Measurements from ENCODE around the gene DGKB.

The DGKB gene

DNA sequence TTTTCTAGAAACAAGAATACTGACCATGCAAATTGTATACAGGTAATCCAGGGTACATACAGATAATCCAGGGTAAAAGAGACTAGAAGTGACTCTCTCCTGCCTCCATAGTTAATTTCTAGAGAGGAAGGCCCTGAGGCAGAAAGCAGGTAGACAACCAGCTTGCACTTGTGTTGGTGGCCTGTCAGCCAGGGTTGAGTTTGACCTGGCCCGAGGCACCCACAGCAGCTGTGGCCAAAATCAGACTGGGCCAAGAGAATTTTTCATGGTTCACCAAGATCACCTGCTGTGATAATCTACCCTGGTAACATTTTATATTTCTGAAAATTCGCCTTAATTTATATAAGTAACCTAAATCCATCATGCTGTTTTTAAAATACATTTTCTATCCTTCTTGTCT lies 526.6 kb downstream of the DGKB start:
- Mint-ChIP-seq H3K27ac (no peak overlapping the region), H3K27me3 (ENCODE audit: low read depth) (no peaks in the 10 kb centered on the region), H3K4me3 (no peak overlapping the region), H3K36me3 (ENCODE audit: low read depth) (no peaks in the 10 kb centered on the region), H3K4me1 (ENCODE audit: low read depth) (no peaks in the 10 kb centered on the region), H3K9me3 (peaks cover 7% of the 10 kb centered on the region)

DNA sequence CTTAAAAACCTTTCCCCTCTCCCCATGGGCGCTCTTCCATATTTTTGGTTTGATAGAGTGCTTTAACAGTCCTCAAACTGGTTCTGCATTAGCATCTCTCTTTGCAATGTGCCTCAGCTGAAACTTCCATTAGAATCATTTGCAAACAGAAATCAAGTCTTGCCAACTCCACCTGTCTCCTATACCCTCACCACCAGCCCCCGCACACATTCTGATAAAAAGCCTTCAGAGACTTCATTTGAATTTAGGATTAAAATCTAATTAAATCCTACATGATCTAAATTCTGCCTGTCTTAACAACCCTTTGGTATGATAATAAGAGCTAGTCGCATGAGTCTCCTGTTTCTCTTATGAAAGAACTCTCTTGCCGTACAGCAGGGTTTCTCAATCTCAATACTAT lies 528.2 kb downstream of the DGKB start:
- Mint-ChIP-seq H3K27me3 (ENCODE audit: low read depth) (no peaks in the 10 kb centered on the region), H3K4me3 (no peak overlapping the region), H3K4me1 (ENCODE audit: low read depth) (no peaks in the 10 kb centered on the region), H3K9me3 (peaks cover 16% of the 10 kb centered on the region), H3K27ac (no peak overlapping the region), H3K36me3 (ENCODE audit: low read depth) (no peaks in the 10 kb centered on the region)

DNA sequence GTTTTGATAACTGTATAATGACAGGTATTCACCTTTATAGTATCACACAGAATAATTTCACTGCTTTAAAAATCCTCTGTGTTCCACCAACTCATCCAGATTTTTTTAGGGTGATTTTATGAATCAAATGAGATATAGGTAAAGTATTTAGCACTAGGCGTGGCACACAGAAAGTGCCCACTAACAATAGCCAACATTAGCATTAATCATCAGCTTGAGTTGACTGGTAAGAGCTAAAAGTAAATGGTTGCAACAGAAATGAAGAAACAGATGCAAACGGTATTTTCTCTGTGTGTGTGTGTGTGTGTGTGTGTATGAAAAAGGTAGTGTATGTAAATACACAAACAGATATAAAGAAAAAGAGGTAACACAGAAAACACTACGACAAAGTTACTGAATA lies 534.3 kb downstream of the DGKB start:
- no peaks in the 10 kb centered on the region for H3K4me1 Mint-ChIP-seq (ENCODE audit: low read depth)
- peaks cover 24% of the 10 kb centered on the region for H3K9me3 Mint-ChIP-seq
- no peak overlapping the region for H3K27ac Mint-ChIP-seq
- H3K27me3 Mint-ChIP-seq (ENCODE audit: low read depth): no peaks in the 10 kb centered on the region
- H3K36me3 Mint-ChIP-seq (ENCODE audit: low read depth): no peaks in the 10 kb centered on the region
- no peak overlapping the region for H3K4me3 Mint-ChIP-seq

DNA sequence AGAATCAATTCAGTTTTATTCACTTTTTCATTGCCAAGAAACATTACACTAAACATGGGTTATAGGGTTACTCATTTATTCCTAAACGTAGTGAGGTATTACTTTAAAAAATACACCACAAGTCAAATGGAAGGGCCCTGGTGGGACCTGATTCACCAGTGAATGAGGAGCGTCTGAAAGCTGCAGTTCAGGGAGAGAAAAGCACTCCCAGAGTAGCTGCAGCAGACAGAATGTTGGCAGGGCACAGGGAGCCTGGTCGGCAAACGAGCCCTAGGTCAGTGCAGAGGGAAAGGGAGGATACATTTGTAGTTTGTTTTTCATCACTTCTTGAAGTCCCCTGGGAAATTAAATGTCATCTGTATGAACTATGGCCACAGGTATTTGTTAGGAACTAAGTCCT lies 551.4 kb downstream of the DGKB start:
- no peak overlapping the region for H3K4me3 Mint-ChIP-seq

DNA sequence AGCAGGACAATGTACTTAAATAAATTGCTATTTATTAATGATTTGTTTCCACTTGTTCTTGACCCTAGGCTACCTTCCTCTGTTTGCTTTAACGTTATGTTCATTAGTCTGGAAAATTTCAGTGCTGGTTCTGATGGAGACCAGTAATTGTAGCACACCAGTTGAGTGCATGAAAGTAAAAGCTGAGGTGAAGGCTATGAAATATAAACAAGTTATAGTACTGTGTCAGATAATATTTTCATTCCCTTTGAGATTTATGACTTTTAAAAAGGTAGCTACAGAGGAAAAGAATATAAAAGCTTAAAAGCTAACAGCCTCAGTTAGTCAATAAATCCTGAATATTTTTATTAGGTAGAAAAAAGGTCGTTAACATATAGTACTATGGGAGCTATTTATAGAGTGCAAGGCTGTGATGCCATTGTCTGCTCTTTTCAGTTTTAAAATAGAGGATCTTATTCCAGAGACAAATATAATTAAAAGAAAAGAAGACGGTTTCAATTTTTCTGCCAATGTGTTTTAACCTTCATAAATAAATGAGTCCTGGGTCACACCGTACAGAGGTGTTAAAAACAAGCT lies 561.3 kb downstream of the DGKB start:
- H3K4me3 Mint-ChIP-seq: no peak overlapping the region
- no peaks in the 10 kb centered on the region for H3K9me3 Mint-ChIP-seq
- H3K27me3 Mint-ChIP-seq (ENCODE audit: low read depth): no peaks in the 10 kb centered on the region
- H3K36me3 Mint-ChIP-seq (ENCODE audit: low read depth): no peaks in the 10 kb centered on the region
- H3K27ac Mint-ChIP-seq: no peak overlapping the region
- no peaks in the 10 kb centered on the region for H3K4me1 Mint-ChIP-seq (ENCODE audit: low read depth)

More for the DNA sequence above, 551.4 kb downstream of the DGKB start:
- Mint-ChIP-seq H3K4me1 (ENCODE audit: low read depth) (no peaks in the 10 kb centered on the region), H3K27me3 (ENCODE audit: low read depth) (no peaks in the 10 kb centered on the region), H3K27ac (no peak overlapping the region), H3K9me3 (no peaks in the 10 kb centered on the region), H3K36me3 (ENCODE audit: low read depth) (no peaks in the 10 kb centered on the region)

DNA sequence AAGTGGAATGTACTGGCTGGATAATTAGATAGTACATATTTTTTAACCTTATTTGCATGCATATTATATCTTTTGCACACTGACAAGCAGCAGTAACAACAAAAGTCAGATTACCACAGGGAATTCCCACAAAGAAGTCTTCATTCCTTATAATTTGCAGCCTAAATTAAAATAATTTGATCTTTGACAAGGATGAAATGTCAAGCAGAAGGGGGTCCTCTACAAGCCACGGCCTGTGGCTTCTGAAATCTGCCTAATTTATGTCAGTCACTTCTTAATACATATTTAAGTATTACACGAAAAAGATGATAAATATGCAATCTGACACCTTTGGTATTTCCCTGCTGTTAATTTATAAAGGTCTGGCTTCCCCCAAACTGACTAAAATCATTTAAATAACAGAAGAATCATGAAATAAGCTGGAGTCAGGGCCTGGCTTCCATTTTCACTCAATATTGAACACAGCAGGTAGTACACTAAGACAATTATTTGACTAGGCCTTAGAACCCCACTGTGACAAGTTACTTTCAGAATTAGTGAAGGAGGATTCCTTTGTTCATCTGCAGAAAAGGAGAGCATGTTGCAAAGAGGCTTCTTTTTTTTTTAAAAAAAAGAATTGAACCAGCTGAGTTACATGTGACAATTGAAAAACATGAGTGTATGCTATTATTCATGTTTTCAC lies 562.0 kb downstream of the DGKB start:
- no peaks in the 10 kb centered on the region for H3K4me1 Mint-ChIP-seq (ENCODE audit: low read depth)
- no peak overlapping the region for H3K27ac Mint-ChIP-seq
- no peaks in the 10 kb centered on the region for H3K9me3 Mint-ChIP-seq
- H3K36me3 Mint-ChIP-seq (ENCODE audit: low read depth): no peaks in the 10 kb centered on the region
- H3K4me3 Mint-ChIP-seq: no peak overlapping the region
- H3K27me3 Mint-ChIP-seq (ENCODE audit: low read depth): no peaks in the 10 kb centered on the region

DNA sequence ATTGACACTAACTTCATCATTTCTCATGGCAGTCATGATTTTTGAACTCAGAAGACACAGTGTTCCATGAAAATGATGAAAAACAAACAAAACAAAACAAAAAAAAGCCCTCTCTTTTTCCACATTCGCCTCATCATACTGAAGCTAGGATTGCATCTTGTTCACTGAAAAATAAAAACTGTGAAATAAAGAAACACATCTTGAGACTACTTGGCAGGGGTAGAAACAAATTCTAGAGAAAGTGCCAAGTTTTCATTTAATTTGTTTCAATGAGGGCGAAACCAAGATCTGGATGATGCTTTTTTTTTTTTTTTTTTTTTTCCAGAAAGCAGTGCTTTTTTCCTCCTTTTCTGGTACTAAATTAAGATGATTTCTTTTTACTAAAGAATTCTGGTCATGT lies 562.7 kb downstream of the DGKB start:
- Mint-ChIP-seq H3K9me3 (no peaks in the 10 kb centered on the region), H3K27ac (no peak overlapping the region), H3K4me3 (no peak overlapping the region), H3K36me3 (ENCODE audit: low read depth) (no peaks in the 10 kb centered on the region), H3K4me1 (ENCODE audit: low read depth) (no peaks in the 10 kb centered on the region), H3K27me3 (ENCODE audit: low read depth) (no peaks in the 10 kb centered on the region)

DNA sequence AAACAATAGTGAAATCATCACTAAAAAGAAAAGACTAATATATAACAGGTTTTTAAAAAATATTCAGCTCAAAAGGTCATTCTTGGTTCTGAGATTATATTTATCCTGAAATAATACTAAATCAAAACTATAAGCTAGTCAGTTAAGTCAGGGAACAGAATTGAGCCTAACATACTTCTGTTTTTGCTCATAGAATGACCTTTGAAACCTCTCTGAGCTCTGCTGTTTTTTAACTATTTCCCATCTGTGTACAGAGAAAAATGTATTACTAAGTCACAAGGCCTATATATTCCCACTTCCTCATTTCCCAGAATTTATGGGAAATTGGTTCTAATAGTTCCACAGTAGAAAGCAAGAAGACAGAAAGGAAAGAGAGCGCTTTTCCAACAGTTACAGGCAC lies 566.3 kb downstream of the DGKB start:
- Mint-ChIP-seq H3K4me3 (no peak overlapping the region), H3K36me3 (ENCODE audit: low read depth) (no peaks in the 10 kb centered on the region), H3K4me1 (ENCODE audit: low read depth) (no peaks in the 10 kb centered on the region), H3K27ac (no peak overlapping the region), H3K27me3 (ENCODE audit: low read depth) (no peaks in the 10 kb centered on the region), H3K9me3 (no peaks in the 10 kb centered on the region)

DNA sequence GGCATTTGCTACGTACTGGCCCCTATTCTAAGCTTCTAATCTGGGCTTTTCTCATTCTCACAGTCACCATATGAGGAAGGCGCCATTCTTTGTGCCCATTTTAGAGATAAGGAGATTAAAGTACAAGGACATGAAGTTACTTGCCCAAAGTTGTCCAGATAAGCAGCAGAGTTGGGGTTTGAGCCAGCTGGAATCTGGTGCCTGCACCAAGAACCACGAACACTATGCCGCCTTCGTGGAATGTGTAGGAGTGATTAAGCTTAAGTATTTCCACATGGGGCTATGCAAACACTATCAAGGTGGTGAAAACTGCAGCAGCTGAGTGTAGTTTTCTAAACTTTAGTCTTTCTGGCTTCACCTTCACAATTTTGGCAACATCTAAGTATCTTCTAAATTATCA lies 570.4 kb downstream of the DGKB start:
- Mint-ChIP-seq H3K36me3 (ENCODE audit: low read depth) (no peaks in the 10 kb centered on the region), H3K4me3 (no peak overlapping the region), H3K9me3 (no peaks in the 10 kb centered on the region), H3K4me1 (ENCODE audit: low read depth) (no peaks in the 10 kb centered on the region), H3K27ac (no peak overlapping the region), H3K27me3 (ENCODE audit: low read depth) (no peaks in the 10 kb centered on the region)

DNA sequence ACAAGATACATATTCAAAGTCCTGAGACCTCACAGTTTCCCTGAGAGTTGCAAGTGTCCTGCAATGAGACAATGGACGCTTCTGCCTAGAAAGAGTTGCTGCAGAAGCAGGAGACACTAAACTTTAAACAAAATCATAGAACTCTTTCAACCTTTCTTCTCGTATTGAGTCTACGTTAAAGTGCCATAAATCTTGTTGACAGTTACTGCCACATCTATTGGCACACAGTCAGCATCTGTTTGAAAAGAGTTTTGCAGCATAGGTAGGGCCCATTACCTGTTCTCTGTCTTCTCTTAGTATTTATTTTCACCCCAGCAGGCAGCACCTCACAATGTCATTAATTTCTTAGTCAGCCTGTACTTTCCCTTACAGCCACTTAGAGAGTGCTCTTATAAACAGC lies 577.8 kb downstream of the DGKB start:
- Mint-ChIP-seq H3K27ac (no peak overlapping the region), H3K4me1 (ENCODE audit: low read depth) (no peaks in the 10 kb centered on the region), H3K9me3 (peaks cover 13% of the 10 kb centered on the region), H3K36me3 (ENCODE audit: low read depth) (no peaks in the 10 kb centered on the region), H3K27me3 (ENCODE audit: low read depth) (no peaks in the 10 kb centered on the region), H3K4me3 (no peak overlapping the region)

DNA sequence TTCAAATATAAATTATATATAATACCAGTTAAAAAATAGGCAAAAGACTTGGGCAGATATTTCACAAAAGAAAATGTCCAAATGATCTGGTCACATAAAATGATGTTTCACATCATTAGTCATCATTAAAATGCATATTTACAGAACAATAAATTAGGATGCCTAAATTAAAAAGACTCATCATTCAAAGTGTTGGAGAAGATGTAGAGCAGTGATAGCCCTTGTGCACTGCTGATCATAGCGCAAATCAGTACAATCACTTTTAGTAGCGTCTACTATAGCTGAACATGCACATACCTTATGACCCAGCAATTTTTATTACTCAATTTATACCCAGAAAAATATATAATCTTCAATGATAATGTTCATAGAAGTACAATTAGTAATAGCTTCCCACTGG lies 579.8 kb downstream of the DGKB start:
- H3K36me3 Mint-ChIP-seq (ENCODE audit: low read depth): no peaks in the 10 kb centered on the region
- H3K4me3 Mint-ChIP-seq: no peak overlapping the region
- H3K4me1 Mint-ChIP-seq (ENCODE audit: low read depth): no peaks in the 10 kb centered on the region
- peaks cover 13% of the 10 kb centered on the region for H3K9me3 Mint-ChIP-seq
- no peaks in the 10 kb centered on the region for H3K27me3 Mint-ChIP-seq (ENCODE audit: low read depth)
- no peak overlapping the region for H3K27ac Mint-ChIP-seq

DNA sequence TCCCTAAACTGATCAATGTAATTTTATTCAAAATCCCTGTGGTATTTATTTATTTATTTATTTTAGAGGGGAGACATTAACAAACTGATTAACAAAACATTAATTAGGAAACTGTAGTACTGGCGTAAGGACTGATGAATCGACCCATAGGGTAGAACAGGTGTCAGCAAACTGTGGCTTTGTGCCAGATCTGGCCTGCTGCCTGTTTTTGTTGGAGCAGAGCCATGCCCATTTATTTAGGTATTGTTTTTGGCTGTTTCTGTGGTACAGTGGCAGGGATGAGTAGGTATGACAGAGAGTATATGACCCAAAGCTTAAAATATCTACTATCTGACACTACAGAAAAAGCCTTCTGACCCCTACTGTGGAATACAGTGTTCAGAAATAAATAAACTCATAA lies 580.6 kb downstream of the DGKB start:
- Mint-ChIP-seq H3K36me3 (ENCODE audit: low read depth) (no peaks in the 10 kb centered on the region), H3K27me3 (ENCODE audit: low read depth) (no peaks in the 10 kb centered on the region)

DNA sequence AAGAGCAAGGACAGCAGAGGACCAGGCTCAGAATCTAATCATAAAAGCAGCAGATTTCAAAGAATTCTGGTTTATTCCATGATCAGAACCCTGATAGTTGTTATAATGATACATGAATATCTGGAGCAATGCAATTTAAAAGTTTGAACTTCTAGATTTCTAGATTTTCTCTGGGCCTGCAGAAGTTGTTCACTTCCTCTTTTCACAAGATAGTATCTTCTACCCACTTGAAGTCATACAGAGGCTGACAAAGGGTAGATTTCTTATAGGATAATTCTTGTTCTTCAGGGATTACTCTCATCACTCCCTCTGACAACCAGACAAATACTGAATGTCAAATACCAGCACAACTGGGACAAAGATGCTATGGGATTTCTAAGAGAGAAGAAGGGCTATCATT lies 593.1 kb downstream of the DGKB start:
- Mint-ChIP-seq H3K4me1 (ENCODE audit: low read depth) (no peaks in the 10 kb centered on the region), H3K36me3 (ENCODE audit: low read depth) (no peaks in the 10 kb centered on the region), H3K27ac (no peak overlapping the region), H3K27me3 (ENCODE audit: low read depth) (no peaks in the 10 kb centered on the region), H3K9me3 (peaks cover 6% of the 10 kb centered on the region), H3K4me3 (no peak overlapping the region)

More for the DNA sequence above, 580.6 kb downstream of the DGKB start:
- no peaks in the 10 kb centered on the region for H3K4me1 Mint-ChIP-seq (ENCODE audit: low read depth)
- peaks cover 13% of the 10 kb centered on the region for H3K9me3 Mint-ChIP-seq
- H3K4me3 Mint-ChIP-seq: no peak overlapping the region
- no peak overlapping the region for H3K27ac Mint-ChIP-seq

DNA sequence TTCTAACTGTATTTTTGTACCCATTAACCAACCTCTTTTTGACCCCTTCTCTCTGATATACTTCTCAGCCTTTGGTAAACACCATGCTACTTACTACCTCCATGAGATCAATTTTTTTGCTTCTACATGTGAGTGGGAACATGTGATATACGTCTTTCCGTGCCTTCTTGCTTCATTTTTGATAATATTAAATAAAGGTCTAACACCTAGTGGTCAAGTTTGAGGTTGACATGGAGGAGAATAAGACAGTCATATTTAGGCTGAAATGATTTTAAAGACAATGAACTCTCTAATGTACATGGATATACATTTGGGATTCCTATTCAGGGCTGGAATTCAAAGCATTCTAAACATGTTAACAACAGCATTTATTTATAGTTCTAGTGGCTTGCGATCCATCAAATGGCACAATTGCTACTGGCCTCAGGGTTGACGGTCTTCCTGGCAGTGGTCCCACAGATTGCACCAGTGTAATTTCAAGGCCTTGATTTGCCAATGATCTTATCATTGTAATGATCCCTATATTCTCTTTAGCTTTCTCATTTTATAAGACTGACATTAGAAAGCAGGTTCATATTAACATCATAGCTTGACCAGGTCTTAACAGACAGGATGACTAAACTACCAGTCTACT lies 597.2 kb downstream of the DGKB start:
- Mint-ChIP-seq H3K9me3 (peaks cover 10% of the 10 kb centered on the region), H3K27me3 (ENCODE audit: low read depth) (no peaks in the 10 kb centered on the region), H3K4me1 (ENCODE audit: low read depth) (no peaks in the 10 kb centered on the region), H3K4me3 (no peak overlapping the region), H3K27ac (no peak overlapping the region), H3K36me3 (ENCODE audit: low read depth) (no peaks in the 10 kb centered on the region)

DNA sequence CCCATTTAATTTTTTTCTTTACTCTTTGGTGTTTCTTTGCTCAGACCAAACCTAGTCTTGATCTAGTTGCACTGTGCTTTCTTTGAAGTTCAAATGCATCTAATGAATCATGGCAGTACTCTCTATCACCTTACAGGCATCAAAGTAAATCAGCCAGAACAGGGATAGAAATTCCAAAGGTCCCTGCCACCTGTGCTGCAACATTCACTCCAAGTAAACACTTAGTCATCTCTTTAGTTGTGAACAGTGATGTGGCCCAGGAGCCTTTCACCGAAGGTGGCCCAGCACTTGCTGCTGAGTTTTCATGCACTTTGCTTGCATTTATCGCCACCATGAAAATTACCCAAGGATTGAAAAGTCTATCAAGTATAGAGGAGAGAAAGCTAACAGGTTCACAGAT lies 599.0 kb downstream of the DGKB start:
- Mint-ChIP-seq H3K36me3 (ENCODE audit: low read depth) (no peaks in the 10 kb centered on the region), H3K9me3 (peaks cover 4% of the 10 kb centered on the region), H3K27ac (no peak overlapping the region), H3K4me1 (ENCODE audit: low read depth) (no peaks in the 10 kb centered on the region), H3K27me3 (ENCODE audit: low read depth) (no peaks in the 10 kb centered on the region), H3K4me3 (no peak overlapping the region)

All from T-helper 1 cell treated with Interleukin-12 subunit alpha and Interleukin-12 subunit beta and Interleukin-4 antibody, amounts not matched to agents 30 μg/mL and 1 μg/mL, for 36 hours (primary cell).